Measurements from ENCODE around the gene MFSD2A. TPM values are rescaled to one million over a fixed set of nuclear protein-coding genes. Genes with fewer than 3 reads are reported as not detected.
"Not testable (repeated sequence)": the region's sequence is repeated elsewhere in the genome, so short reads cannot be mapped to it uniquely, and the experiment has no call there.

Gene MFSD2A
- total RNA-seq, 1 donor from 2014 or later: 0.65 TPM

DNA sequence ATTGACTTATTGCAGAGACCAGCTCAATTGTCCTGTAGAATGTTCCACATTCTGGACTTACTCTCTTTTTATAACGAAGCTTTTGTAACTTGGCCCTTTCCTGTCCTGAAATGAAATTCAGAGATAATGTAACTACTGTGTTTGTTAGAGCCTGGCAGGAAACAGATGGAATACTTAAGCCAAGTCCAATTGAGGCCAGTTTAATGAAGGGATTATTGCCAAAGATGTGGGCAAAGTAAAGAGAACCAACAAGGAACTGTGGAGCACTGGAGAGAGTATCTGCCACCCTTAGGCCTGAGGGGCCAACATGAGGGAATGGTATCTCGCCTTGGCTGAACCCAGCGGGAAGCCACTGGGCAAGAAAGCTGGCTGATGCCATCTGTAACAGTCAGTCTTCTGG, 32.9 kb downstream of the MFSD2A start:
- intact Hi-C loops (cut with DNase I): no loop called here

DNA sequence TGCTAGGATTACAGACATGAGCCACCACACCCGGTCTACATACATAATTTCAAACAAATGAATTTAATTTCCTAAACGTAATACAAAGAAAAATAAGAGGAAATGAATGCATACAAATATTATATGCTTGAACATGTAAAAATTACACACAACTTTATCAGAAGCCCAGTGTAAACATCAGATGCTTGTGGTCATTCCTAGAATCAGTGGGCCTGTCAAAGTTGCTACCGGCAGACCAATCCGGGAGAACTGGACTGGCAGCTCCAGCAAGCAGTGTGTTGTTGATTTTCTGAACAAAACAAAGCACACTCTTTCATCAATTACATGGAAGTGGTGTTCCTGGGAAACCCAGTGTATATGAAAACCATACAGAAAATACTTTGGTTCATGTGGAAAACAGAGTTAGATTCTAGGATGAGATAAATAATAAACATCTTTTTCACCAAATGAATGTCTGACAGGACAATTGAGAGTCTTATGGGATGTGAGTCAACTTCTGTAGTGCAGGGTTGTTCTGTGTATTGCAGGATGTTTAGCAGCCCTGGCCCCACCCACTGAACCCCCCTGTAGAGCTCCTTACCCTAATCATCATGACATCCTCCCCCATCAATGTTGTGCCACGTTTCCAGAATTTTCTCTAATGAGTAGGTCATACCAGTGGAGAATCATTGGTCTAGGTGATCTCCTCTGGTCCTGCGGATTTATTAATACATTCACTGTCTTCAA, 33.8 kb downstream of the MFSD2A start:
- ATAC-seq (no peak), DNase-seq (ENCODE audit: missing footprints) (no peak)
- intact Hi-C loops (cut with DNase I): no loop called here

More for the DNA sequence above, 32.9 kb downstream of the MFSD2A start:
- DNase-seq (ENCODE audit: missing footprints) (no peak), ATAC-seq (no peak)

DNA sequence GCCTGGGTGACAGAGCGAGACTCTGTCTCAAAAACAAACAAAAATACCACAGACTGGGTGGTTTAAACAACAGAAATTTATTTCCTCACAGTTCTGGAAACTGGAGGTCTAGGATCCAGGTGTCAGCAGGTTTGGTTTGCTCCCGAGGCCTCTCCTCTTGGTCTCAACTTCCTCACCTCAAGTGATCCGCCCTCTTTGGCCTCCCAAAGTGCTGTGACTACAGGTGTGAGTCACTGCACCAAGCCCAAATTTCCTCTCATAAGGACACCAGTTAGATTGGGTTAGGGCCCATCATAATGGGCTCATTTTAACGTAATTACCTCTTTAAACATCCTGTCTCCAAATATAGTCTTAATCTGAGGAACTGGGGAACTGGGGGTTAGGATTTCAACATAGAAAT, 35.5 kb downstream of the MFSD2A start:
- no peak for DNase-seq (ENCODE audit: missing footprints)
- ATAC-seq: no peak

DNA sequence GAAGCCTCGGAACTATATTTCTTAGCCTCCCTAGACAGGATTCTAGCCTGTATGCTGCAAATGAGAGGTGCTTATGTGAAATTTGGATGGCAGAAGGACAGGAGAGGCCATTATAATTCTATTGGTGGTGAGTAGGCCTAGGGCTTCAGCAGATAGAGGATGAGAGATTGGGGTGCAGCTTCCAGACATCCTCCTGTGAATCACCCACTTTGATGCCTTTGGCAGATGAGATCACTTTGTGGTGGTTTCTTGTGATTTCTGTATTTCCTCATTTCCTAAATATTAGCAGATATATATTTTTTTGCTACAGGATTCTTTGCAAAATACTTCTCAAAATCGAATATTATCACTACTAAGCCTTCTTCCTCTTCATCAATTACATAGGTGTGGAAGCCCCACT, 37.3 kb downstream of the MFSD2A start:
- no peak for DNase-seq (ENCODE audit: missing footprints)
- intact Hi-C loops (cut with DNase I): no loop called here
- ATAC-seq: no peak

More for the DNA sequence above, 35.5 kb downstream of the MFSD2A start:
- intact Hi-C loops (cut with DNase I): no loop called here

DNA sequence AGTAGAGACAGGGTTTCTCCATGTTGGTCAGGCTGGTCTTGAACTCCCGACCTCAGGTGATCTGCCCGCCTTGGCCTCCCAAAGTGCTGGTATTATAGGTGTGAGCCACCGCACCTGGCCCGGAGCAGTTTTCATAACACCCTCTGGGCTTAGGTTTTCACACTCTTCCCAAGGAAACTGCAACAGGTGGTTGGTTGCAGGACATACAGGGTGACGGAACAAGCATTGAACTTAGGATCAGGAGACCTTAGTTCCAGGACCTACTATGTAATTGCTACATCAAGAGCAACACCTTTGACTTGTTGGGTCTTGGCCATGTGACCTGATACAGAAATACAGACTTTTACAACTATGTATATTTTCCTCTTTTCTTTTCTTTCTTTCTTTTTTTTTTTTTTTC, 37.9 kb downstream of the MFSD2A start:
- DNase-seq (ENCODE audit: missing footprints) (no peak), ATAC-seq (no peak)
- intact Hi-C loops (cut with DNase I): no loop called here

DNA sequence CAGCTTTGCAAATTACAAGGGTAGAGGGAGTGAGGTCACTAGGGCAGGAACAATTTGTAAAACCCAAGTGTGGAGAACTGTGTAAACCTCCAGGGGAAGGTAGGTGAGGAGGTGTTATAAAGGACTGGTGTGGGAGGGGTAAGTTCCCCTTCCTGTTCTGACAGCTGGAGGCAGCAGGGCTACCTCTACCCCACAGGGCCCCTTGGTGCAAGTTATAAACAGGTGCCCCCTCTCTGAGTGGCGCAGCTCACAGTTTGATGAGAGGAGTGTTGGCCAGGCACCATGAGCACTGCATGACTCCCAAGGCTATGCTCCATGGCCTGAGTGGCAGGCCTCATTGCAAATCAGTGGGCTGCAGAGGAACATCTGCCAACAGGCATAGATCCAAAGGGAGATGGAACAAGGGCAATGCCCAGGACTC, 41.0 kb downstream of the MFSD2A start:
- no peak for ATAC-seq
- intact Hi-C loops (cut with DNase I): no loop called here
- DNase-seq (ENCODE audit: missing footprints): no peak

DNA sequence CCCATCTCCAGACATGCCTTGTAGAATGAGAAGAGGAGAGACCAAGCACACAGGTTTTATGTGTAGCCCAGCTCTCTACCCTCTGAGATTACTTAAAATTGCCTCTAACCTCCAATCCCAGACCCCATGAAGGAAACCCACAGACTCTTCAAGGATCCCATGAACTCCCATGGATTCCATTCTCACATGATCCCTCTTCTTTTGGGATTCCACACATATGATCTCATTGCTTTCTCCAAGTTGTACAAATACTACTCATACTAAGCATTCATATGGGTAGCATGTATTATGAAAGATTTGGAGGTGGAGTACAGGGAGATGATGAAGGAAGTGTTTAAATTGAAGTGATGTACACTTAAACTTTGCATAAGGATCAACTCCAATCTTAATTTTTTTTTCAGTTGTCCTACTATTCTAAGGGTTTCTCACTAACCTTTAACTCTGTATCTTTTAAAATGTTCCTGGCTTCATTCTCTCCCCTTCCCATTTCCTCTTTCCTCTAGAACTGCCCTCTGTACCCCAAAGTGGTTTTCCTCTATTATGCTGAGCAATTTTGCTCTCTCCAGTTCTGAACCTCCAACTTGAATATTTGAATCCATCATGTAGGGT, 41.6 kb downstream of the MFSD2A start:
- ATAC-seq (no peak), DNase-seq (ENCODE audit: missing footprints) (no peak)
- intact Hi-C loops (cut with DNase I): no loop called here

DNA sequence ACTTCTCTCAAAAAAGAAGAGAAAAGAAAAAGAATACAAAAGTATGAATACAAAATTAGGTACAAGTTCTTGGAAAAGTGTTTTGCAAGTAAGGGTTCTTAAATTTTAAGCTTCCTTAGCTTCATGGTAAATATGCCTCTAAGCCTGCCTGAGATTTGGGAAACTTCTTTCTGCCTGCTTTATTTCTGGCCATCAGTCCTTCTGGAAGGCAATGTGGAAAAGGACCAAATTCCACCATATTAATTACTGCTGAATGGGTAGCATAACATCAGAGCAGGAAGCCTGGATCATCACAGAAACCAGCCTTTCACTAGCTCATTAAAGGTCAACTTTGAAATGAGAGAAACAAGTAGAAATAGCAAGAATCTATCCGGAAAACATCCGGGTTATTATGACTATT, 46.5 kb downstream of the MFSD2A start:
- intact Hi-C loops (cut with DNase I): no loop called here
- ATAC-seq (no peak), DNase-seq (ENCODE audit: missing footprints) (no peak)

DNA sequence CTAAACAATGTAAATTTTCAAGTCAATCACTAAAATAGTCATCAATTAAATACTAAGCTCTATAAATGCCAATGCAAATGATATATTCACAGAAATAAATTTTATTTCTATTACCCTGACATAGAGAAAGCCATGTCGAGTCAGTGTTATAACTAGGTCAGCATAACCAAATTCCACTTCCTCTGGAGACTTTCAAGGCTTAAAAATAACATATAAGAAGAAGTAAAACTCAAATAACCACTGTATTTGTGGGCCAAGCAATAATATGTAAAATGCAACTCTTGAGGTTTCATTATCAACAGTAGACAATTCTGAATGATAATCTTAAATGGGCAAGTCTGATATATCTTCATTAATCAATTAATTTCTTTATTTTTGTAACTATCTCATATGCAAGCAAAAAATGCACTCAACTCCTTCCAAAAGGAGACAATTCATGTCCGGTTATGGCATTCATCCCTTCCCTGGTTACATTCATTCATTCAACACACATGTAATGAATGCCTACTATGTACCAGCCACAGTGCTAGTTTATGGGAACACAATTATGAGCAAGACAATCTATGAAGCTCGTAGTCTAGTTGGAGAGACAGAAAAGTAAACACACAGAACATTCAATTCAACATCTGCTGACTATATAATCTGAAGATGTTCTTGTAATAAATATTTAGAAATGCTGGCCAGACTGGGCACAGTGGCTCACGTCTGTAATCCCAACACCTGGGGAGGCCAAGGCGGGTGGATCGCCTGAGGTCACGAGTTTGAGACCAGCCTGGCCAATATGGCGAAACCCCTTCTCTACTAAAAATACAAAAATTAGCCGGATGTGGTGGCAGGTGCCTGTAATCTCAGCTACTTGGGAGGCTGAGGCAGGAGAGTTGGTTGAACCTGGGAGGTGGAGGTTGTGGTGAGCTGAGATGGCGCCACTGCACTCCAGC, 48.5 kb downstream of the MFSD2A start:
- intact Hi-C loops (cut with DNase I): no loop called here
- ATAC-seq (no peak), DNase-seq (ENCODE audit: missing footprints) (no peak)

DNA sequence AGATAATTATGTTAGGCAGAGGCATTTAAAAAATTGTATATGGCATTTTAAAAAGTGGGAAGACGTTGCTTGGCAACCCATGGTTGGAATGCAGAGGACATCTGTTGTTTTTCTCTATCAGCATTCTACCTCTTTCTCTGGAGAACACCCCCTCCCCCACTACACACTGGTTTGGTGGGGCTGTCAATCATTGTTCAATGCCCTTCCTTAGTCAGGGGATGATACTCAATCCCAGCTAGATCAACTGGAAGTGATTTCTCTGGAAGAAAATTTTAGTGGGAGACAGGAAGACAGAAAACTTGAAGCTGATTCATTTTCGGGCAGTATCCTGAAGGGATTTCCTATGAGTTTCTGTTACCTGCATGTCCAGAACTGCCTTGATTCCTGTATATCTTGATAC, 49.9 kb downstream of the MFSD2A start:
- no peak for DNase-seq (ENCODE audit: missing footprints)
- ATAC-seq: no peak
- intact Hi-C loops (cut with DNase I): no loop called here

DNA sequence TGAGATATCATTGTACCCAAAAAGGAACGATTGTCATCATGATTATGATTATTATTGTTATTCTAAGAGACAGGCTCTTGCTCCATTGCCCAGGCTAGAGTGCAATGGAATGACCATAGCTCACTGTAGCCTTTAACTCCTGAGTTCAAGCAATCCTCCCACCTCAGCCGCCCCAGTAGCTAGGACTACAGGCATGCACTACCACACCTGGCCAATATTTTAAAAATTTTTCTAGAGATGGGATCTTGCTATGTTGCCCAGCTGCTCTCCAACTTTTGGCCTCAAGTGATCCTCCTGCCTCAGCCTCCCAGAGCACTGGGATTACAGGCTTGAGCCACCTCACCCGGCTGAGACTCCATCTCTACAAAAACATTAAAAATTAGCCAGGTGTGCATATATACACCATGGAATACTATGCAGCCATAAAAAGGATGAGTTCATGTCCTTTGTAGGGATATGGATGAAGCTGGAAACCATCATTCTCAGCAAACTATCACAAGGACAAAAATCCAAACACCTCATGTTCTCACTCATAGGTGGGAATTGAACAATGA, 52.6 kb downstream of the MFSD2A start:
- ATAC-seq; intact Hi-C loops (cut with DNase I); DNase-seq (ENCODE audit: missing footprints): not testable (repeated sequence)

DNA sequence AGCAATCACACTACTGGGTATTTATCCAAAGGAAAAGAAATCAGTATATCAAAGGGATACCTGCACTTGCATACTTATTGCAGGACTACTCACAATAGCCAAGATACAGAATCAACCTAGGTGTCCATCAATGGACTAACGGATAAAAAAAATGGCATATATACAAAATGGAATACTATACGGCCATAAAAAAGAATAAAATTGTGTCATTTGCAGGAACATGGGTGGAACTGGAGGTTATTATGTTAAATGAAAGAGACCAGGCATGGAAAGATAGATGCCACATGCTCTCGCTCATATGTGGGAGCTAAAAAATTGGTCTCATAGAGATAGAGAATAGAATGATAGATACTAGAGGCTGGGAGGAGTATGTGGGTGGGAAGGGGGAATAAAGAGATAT, 56.3 kb downstream of the MFSD2A start:
- DNase-seq (ENCODE audit: missing footprints) (no peak), ATAC-seq (no peak)
- intact Hi-C loops (cut with DNase I): no loop called here

DNA sequence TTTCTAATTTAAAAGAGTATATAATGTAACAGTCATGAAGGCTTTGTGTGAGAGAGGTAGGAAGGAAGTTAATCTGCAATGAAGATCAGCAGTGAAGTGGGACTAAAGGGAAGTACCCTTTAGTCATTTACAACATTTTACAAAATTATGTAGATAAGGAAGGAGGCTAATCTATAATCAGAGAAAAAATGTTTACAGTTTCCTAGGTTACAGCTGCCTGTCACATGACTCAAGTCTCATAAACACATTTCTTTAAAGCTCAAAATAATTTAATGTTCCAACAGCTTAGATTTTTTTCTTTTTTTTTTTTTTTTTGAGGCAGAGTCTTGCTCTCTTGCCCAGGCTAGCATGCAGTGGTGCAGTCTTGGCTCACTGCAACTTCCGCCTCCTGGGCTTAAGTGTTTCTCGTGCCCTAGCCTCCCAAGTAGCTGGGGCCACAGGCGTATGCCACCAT, 59.3 kb downstream of the MFSD2A start:
- intact Hi-C loops (cut with DNase I): no loop called here
- no peak for DNase-seq (ENCODE audit: missing footprints)
- ATAC-seq: no peak

DNA sequence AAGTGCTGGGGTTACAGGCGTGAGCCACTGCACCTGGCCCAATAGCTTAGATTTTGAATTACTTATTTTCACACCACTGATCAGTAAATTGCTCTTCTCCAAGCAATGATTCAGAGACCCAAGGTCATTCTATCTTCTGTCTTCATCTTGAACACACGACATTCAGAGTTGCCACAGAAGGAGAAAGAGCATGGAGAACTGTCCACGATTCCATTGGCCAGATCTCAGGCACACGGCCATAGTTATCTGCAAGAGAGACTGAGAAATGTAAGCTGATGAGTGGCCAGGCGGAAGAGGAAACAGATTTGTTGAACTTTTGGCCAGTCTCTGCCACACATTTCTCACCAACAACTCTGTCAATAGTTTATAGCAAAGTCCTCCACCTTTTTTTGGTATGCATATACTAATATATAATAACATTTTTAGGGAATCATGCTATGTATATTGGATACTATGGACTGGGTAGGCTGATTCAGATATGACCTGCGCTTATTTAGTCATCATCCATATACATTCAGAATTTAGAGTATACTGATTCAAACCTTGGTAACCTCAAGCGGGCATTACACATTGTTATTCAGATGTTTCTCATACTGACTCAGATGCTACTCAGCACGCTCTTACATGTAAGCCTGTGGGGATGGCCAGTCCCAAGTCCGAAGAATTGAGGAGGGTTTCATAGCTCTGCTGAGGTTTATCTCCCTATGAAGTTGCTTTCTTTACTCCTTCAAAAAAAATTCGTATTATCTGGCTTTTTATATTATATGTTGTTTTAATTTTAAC, 60.1 kb downstream of the MFSD2A start:
- no peak for ATAC-seq
- intact Hi-C loops (cut with DNase I): no loop called here
- DNase-seq (ENCODE audit: missing footprints): no peak

DNA sequence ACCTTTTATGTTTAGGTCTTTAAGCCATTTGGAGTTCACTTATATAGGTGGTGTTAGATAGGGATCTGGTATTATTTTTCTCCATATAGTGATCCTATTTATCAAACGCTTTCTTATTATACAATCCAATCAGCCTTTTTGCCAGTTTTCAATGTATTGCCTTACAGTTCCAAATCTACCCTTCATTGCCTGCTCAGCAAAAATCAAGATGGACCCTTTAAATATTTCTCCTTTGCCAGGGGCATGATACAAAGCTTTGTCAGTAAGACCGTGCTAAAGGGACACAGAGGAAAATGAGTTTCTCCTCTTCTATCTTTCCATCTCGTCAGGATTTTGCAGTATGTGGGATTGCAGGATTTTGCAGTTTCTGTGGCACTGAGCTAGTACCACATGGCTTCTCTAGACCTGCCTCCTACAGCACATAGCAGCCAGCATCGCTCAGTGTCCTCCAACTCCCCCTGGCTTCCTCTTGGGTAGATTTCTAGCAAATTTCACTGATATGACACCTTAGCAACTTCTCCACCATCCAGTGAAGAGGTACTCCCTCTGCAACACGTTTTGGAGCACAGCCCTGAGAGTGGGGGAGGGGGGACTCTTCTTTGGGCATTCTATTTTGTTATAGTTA, 63.1 kb downstream of the MFSD2A start:
- intact Hi-C loops (cut with DNase I): no loop called here
- ATAC-seq (no peak), DNase-seq (ENCODE audit: missing footprints) (no peak)
